Astrocyte of the hippocampus (primary cell): ENCODE measurements around the gene HOXD10.
A peak's percentile ranks its signal among the peaks of the same experiment; 100 is the strongest.

Experiments used
- DNase-seq: peaks from one replicate; pipeline ENCODE4 v3.0.0; 2011; ENCODE audit warnings: low read depth, low spot score

Gene HOXD10

DNA sequence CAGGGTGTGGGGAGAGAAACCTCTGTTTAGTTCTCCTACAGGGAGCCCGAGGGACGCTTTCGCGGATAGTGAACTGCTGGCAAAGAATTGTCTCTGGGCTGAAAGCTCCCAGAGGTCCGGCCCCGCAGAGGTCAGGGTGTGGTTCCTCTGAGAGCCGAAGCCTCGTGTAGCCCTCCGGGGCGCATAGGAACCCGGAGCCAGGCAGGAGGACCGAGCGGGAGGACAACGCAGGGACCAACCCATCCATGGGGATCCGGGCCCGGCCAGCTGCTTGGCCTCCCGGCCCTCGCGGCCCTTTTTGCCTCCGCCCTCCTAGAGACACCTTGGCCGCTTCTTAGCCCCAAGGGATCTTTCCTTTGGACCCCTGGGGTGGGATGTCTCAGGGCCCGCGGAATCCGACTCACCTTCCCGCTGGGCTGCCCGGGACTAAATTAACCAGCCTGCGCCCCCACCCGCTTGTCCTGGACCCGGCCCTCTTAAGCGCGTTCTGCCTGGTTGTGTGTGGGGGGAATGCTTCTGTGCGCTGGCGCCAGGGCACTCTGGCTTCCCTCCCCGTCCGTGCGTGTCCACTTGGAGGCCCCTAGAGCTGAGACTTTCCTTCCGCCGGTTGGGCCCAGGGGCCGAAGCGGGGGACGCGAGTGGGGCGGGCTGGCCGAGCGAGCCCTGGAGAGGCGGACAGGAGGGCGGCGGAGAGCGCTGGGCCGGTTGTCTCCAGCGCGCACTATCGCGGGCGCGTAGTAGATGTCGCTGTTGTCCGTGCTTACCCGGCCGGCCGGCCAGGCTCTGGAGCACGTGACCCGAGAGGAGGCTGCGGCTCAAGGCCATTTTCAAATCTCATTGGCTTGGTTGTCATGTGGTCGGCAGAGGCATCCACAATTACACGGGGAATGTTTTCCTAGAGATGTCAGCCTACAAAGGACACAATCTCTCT lies at the start of gene HOXD10:
Gene HOXD10, plus strand, starts transcription at position 896 of the 931 bp plus-strand sequence. CDS start 56 bp downstream, outside the sequence.
- DNase-seq = no peak

DNA sequence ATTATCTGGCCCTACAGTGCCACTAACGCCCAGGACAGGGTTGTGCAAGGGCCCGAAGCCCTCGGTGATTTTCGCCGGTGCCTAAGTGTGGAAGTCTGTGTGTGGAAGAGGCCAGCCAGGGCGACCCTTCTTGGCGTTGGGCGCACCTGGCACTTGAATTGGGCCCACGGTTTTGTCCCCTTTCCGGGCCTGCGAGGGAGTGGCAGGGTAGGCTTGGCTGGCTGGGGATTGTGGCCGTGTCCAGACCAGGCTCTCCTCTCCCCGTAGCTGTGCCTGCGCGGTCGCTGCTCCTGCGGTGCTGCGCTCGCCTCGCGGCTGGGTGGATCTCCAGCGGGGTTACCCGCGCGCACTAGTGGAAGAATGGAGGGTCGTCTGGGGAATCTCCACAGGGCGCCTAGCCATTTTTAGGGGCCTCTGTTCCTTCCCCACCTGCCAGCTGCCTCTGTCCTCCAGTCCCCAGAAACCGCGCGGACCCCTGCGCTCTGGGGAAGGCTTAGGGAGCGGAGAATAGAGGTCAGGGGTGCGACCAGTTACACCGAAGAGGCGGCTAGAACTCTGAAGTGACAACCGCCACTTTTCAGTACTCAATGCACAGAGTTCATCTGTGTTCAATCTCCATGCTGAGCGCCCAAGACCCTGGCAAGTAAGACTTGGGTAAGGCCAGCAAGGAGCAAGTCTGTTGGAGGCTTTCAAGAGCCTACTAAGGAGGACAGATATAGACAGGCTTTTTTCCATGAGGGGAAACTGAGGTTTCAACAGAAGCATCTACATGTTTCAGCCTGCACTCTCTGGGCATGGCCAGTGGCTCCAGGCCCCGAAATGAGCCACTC lies 48.8 kb upstream of the HOXD10 start:
- no peak for DNase-seq

DNA sequence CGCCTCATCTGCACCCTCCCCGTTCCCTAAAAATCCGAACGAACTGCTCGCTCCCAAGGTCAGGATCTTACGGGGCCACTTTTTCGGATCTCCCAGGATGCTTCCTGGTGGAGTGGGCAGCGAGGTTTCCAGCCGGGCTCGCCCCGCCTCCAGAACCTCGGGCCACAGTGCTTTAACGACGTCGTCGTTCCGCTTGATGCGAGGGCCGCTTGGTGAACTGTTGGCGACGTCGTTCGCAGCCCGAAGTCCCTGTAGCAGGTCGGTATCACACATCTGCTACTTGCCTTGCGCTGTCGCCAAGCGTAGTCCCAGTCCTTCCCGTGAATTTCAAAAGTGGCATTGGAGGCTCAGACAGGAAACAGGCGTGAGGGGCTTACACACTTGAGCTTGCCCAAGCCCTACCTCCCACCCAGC lies 48.2 kb upstream of the HOXD10 start:
- no peak for DNase-seq

DNA sequence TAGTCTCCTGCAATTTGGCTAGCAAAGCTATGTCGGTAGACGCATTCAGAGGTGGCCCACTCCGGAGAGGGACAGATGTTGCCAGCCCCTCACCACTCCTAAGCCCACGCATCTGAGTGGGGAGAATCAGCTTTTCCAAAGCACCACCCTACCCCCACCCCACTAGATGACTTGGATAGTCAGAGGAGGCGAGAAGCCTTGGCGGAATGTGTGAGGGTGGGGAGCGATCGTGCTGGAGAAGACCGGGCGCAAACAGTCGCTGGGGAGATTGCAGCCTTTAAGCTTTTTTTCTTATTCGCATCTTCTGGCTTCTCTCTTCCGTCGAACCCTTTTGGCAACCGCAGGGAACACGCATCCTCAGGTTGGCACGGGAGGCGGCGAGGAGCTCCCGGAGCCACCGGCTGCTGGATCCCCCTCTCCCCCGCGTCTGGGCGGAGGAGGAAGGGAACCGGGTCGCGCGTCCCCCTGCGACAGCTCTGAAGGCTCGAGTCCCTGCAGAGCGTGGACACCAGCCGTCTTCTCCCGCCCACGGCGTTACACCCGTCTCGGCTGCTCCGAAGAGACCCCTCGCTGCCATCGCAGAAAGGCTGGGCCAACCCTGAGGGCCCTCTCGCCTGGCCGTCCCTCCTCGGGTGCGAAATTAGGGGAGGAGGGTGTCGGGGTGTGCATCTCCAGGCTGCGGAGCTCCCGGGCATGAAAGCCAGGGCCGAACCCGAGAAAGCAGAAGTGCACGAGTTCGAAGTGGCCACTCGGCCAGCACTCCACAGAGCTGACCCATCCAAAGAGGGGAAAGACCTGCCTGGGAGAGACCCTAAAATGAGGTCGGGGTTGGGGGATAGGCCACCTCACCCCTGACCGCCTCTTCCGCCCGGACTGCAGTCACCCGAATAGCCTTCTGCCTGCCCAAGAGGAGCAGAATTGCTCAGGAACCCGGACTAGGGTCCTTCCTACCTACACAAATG lies 45.0 kb upstream of the HOXD10 start:
- no peak for DNase-seq

DNA sequence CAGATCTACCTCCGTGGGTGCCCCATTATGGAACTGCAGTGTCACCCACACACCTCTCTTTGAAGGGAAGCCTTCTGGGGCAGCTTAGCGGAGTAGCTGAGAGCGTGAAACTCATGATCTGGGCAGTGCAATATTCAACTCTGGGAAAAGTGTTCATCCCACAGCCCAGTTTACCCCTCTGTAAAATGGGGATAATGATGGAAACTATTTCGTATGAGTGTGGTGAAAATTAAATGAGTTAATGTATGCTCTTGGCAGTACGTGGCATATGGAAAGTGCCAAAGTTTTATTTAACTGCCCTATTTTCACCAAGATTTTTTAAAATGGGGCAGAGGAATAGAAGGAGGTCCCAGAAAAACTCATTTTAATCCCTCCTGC lies 44.3 kb upstream of the HOXD10 start:
- no peak for DNase-seq

DNA sequence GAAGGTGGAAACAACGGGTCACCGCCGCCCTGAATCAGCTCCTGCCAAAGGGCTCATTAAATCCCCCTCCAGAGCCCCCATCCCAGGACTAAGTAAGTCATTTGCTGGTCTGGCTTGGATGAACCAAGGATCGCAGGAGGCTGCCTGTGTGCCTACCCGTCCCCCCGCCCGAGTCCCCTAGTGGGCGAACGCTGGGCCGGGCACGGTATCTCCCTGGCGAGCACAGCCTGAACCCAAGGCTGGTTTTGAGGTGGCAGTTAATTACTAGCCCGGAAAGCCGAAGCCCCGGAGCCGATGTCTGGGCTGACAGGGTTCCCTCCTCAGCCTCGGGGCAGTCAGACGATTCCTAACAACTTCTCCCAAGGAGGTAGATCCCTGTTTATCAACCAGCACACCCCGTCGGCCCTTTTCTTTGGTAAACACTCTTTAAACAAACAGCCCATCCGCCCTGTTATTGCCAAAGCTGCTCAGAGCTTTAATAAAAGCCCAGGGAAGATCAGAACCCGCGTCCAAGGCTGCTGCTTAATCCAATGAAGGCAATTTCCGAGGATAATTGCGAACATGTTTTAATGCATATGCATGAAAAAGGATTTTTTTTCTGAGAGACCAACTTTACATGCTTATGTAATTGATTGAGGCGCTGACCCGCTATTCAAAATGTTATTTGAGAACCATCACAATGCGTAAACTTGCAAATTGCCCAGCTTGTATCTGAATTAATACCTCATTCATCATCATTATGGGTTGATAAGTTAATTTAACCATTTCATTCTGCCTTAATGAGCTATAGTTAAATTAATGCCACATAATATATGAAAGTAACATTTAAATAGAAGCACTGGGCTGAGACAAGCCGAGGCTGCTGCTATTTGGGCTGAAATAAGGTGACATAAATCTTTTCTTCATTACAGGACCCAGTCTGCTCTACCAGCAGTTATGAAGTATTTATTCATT lies 43.4 kb upstream of the HOXD10 start:
- no peak for DNase-seq

DNA sequence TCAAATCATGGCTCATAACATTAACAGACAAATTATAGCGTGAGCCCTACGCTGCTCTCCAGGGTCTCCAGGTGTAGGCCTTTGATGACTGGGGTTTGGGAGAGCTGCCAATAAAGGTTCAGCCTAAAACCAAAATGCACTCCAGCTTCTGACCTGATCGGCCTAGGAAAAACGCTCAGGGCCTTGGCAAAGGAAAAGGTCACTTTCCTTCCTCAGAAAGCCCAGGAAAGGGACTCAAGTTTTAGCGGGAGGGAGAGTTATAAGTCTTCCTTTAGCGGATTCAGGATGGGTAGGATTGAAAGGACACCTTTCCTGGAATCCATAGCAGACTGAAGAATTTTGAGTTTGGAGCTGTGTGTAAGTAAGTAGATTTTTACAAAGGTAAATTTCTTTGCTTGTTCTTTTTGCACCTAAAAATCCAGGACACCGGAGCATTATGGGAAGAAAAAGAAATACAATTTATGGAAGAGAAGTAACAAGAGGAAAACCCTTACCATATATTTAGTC lies 41.6 kb upstream of the HOXD10 start:
- DNase-seq = no peak

DNA sequence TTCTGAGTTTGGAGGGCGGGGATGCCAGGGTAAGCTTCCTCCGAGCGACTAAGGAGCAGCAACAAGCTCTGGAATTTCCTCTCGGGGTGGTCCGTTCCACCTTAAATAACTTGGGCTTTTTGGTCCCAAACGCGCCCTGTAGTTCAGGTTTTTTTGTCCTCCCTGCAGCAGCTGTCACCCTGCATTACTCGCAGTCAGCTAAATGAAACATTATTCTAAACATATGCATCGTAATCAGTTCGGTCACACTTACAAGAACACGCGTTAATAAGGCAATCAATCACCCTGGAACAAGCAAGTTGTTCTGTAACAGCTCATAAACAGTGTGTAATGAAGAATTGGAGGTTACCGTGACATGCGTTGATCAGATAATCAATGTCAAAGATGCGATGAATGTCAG lies 41.1 kb upstream of the HOXD10 start:
- no peak for DNase-seq

DNA sequence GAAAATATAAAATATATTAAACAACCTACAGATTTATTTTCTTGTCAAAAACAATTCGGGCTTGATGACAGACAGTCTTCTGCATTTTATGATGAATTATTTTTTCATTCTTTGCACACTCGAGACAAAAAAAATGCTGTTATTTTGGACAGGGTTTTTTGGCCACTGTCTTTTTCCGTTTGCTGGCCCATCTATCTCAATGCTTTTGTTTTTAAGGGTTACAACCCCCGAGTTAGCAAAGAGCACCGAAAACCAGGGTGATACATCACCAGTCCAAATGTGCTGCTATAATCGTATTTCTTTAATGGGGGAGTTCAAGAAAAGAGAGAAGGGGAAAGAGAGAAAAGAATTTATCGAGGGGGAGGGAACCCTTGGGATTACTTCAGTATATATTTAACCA lies 40.5 kb upstream of the HOXD10 start:
- DNase-seq = no peak

DNA sequence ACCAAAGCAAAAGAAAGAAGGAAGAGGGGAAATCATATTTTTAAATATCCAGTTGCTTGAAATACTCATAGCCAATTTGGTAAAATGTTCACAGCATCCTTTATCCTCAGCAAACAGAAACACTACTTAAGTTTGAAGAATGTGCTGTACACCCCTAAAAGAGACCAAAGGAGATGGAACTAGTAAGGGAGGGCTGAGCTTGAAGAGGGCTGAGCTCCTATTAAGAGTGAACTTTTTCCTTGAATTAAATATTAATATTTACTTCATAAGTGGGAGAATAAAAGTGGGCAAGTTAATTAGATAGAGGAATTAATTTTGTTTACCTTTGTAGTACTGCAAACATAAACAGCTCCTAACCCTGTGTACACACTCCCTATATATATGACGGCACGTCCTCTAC lies 39.8 kb upstream of the HOXD10 start:
- DNase-seq = no peak

DNA sequence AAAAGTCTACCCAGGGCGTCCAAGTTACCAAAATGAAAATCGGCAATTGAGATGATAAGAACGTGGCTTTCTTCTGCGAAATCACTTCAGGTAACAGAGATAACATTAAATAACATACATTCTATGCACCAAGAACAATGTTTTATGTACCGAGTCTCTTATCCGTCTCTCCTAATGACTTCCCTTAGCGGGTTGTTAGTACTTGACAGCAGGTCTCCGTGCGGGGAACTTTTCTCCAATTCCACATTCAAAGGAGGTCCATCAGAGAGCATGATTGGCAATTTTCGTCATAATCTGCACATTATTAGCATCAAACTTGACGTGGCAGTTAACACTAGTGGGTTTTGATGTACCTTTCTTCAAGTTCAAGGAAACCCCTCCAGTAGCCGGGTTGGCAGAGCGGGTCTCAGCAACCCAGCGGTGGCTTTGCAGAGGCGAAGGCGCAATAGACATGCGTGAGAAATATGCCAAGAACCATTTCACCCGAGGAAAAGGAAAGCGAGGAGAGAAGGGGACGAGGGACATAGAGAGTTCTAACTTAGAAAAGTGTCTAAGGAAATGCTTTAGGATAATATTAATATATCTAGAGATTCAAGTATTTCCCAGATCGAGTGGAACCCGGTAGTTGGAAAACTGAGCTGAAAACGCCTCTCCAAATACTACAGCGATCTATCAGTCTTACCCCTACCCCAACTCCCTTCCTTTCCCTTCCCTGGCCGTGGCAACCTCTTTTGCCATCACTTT lies 37.9 kb upstream of the HOXD10 start:
- DNase-seq = no peak

DNA sequence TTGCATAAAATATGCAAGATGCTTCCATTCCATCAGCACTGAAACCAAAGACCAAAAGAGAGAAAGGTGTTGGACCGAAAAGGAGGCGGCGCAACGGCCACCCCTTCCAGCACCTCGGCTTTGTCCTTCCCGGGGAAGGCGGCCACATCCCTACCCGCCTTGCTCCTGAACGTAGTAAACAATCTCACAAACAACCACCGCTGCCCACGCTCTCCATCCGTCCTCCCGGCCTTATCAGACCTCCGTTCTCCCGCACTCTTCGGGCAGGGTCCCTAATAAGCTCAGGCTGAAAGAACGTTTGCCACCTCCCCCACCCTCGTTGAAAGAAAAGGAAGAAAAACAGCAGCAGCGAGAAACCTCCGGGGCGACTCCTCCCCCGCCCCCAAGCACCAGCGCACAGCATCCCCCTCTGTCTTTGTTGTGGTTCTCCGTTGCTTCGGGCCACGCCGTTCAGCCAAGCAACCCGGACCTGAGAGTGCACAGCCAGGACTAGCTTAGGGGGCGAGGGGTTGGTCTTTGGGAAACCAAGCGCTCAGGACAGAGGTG lies 37.2 kb upstream of the HOXD10 start:
- no peak for DNase-seq

DNA sequence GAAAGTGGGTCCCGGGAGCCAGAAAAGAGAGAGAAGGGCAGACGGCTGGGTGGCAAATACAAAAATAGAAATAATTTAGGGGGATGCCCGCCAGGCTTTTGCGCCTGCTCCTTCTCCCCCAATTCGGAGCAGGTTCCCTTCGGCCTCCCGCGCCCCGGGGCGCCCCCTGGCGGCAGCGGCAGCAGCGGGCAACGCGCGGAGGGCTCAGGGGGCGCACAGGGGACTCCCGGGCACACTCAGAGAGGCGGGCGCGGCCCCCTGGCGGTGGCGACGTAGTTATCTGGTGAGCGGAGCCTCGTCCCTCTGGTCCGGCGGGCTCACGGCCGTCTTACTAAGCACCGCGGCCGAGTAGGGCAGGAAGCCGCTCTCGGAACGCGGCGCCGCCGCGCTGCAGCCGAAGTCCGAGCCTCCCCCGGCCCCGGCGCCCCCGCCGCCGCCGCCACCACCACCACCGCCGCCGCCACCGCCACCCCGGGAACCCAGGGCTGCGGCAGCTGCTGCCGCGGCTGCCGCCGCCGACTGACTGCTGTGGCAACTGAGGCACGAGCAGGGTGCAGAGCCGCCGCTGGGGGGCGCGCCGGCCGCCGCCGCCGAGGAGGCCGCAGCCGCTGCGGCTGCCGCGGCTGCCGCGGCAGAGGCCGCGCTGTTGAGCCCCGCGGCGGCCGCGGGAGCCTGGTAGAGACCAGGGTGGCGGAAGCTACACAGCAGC lies 36.6 kb upstream of the HOXD10 start:
- DNase-seq = peak; percentile 66

DNA sequence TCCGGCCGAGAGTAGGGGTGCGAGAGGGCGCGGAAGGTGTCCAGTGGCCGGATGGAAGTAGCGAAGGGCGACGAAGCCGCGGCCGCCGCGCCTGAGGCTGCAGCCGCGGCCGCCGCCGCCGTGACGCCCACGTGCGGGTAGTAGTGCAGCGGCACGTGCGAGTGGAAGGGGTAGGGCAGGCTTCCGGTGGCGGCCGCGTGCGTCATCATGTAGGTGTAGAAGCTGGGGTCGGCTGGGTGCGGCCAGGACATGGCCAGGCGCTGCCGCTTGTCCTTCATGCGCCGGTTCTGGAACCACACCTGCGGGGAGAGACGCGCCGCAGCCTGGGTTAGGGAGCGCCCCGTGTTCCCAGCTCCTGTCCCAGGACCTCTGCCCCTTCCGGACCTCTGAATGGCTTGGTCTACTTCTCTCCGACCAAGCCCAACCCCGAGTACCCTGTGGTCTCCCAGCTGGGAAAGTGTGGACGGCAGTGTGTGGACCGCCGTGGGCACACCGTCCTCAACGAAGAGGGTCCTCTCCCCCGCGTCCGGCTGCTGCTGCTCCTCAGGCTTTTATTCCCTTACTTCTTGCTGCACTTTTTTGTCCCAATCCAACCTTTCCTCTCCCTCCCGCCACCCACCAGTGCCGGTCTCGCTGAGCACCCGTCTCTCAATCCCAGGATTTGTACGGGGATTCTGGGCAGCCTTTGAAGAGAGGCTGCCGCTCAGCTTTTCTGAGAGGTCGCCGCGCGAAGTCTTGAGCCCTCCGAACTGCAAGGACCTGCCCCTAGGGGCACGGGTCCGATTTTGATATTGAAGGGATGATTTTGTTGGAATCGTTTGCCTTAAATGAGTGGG lies 35.8 kb upstream of the HOXD10 start:
- no peak for DNase-seq

DNA sequence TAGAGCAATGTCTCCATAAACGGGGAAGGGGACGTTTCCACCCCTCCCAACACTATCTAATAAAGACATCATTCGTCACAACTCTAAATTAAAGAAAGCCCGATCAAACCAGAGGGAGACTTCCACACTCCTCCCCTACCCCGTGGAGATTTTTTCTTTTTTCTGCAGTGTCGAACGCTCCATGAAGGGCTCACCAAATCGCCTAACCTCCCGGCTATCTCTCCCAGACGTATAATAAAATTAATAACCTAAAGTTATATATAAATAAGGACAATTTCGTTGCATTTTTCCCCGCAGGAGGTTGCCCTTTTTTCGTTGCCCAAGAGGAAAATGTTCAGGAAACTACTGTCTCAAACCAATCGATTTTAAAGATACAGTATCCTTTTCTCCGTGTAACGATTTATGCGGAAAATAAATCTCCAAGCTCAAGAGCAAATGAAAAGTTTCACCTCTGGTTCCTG lies 35.2 kb upstream of the HOXD10 start:
- no peak for DNase-seq

DNA sequence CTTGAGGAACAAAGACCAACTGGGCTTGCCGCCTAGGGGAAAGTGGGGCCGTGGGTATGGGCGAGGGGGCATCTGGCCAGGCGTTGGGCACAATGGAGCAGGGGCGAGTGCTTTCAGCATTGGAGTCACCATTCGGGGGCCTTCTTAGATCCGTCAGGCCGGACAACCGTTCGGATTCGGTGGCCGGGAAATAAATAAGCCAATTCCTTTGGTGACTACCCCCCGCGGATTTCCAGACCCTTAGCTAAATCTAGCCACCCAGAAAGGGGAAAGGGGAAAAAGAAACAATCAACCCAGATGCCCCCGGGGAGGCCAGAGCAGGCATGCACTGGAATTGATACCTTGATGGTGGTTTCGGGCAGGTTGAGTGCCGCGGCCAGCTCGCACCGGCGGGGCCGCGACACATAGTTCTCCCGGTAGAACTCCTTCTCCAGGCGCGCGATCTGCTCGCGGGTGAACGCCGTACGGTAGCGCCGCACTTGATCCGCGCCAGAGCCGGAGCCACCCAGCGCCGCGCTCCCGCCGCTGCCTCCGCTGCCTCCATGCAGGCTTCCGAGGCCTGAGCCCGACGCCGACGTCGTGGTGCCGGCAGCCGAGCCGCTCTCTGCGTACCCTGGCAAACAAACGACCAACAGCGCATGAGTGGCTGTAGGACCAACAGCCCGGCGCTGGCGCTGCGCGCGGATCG lies 34.6 kb upstream of the HOXD10 start:
- no peak for DNase-seq

DNA sequence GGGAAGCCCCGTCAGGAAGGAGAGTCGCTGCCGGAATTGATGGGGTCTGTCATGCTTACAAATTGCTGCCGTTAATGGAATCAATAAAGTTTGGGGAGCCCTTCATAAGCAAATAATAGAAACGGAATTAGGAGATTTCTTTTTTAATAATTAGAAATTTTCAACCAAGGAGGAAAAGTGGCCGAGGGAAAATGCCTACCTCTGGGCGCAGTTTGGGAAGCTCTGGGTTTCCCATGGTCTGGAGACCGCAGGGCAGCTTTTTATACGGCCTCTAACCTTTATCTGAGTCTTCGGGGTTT lies 34.1 kb upstream of the HOXD10 start:
- no peak for DNase-seq
